Activated B cell treated with CpG ODN at 0.5 μM for 24 hours (primary cell): ENCODE data around the gene AGAP1. TPM values are rescaled to one million over a fixed set of nuclear protein-coding genes. Genes with fewer than 3 reads are reported as not detected.

Source experiments
- ATAC-seq: fragments of 200-7000 bp; cut with Tn5 transposase; one replicate; pipeline ENCODE4 v1.10.0; 2021; ENCODE audit warnings: low read depth, mild to moderate bottlenecking, moderate library complexity
- CTCF ChIA-PET: fragments of 350-600 bp; sonication (Branson Sonifier 250); formaldehyde crosslinking; loops from one replicate; lab custom pipeline; 2021; ENCODE audit warnings: antibody characterized with exemption; lab: Charles Lee
- POLR2A ChIA-PET: fragments of 350-600 bp; sonication (Branson Sonifier 250); formaldehyde crosslinking; loops from one replicate; lab custom pipeline; 2021; ENCODE audit warnings: antibody characterized with exemption; lab: Charles Lee
- DNase-seq: peaks from one replicate; pipeline ENCODE4 v3.0.0; 2022
- H3K27ac Mint-ChIP-seq: one replicate; pipeline ENCODE4 v1.8.0; 2020; ENCODE audit warnings: mixed read lengths
- H3K27me3 Mint-ChIP-seq: one replicate; pipeline ENCODE4 v1.8.0; 2021; ENCODE audit warnings: mixed read lengths
- H3K36me3 Mint-ChIP-seq: one replicate; pipeline ENCODE4 v1.8.0; 2021; ENCODE audit warnings: low read depth, mixed read lengths
- H3K4me1 Mint-ChIP-seq: one replicate; pipeline ENCODE4 v1.8.0; 2021; ENCODE audit warnings: mixed read lengths
- H3K4me3 Mint-ChIP-seq: one replicate; pipeline ENCODE4 v1.8.0; 2020; ENCODE audit warnings: mild to moderate bottlenecking, mixed read lengths
- H3K9me3 Mint-ChIP-seq: one replicate; pipeline ENCODE4 v1.8.0; 2020; ENCODE audit warnings: mixed read lengths
- CTCF ChIP-seq: fragments of 200-600 bp; IDR thresholded peaks from one replicate; pipeline ENCODE4 v1.8.0; 2022; ENCODE audit warnings: antibody characterized with exemption, mild to moderate bottlenecking
- intact Hi-C: fragments of 100-400 bp; cut with micrococcal nuclease; formaldehyde crosslinking; loops from one replicate; pipeline ENCODE4 v1.15.1; 2024
- total RNA-seq: library from RNA; stranded (reverse); gene quantifications from 2 replicates; pipeline ENCODE4 v1.2.3, GENCODE V29; 2022

Gene AGAP1
- total RNA-seq, 1 donor from 2014 or later = not detected

- H3K4me3 Mint-ChIP-seq = no peak overlapping the region
- POLR2A ChIA-PET = no interaction called here
- no peaks in the 10 kb centered on the region for H3K4me1 Mint-ChIP-seq
- CTCF ChIA-PET = no interaction called here
- intact Hi-C loops = no loop called here
- TF ChIP-seq CTCF = no peak
- ATAC-seq (no peak), DNase-seq (no peak)
- no peaks in the 10 kb centered on the region for H3K9me3 Mint-ChIP-seq
- no peak overlapping the region for H3K27ac Mint-ChIP-seq
- no peaks in the 10 kb centered on the region for H3K27me3 Mint-ChIP-seq
- no peaks in the 10 kb centered on the region for H3K36me3 Mint-ChIP-seq
These were observed 431.5 kb downstream of the AGAP1 start for GRCh38 chr2:235925250-235925919.

- Mint-ChIP-seq H3K4me3 (no peak overlapping the region), H3K9me3 (no peaks in the 10 kb centered on the region), H3K4me1 (no peaks in the 10 kb centered on the region), H3K27ac (no peak overlapping the region), H3K36me3 (no peaks in the 10 kb centered on the region), H3K27me3 (no peaks in the 10 kb centered on the region)
- DNase-seq (no peak), ATAC-seq (no peak)
- ChIA-PET CTCF (no interaction called here), POLR2A (no interaction called here)
- TF ChIP-seq CTCF = no peak
- intact Hi-C loops = no loop called here
These were observed 432.4 kb downstream of the AGAP1 start for GRCh38 chr2:235926229-235926628.

GRCh38 chr2:235928751-235929370 lies 435.0 kb downstream of the AGAP1 start:
- H3K27ac Mint-ChIP-seq = no peak overlapping the region
- no peak overlapping the region for H3K4me3 Mint-ChIP-seq
- ATAC-seq (no peak), DNase-seq (no peak)
- no peaks in the 10 kb centered on the region for H3K9me3 Mint-ChIP-seq
- intact Hi-C loops = no loop called here
- ChIA-PET CTCF (no interaction called here), POLR2A (no interaction called here)
- TF ChIP-seq CTCF = no peak
- no peaks in the 10 kb centered on the region for H3K27me3 Mint-ChIP-seq
- no peaks in the 10 kb centered on the region for H3K36me3 Mint-ChIP-seq
- H3K4me1 Mint-ChIP-seq = no peaks in the 10 kb centered on the region

GRCh38 chr2:235930701-235931100 lies 436.9 kb downstream of the AGAP1 start:
- TF ChIP-seq CTCF = no peak
- no peak for ATAC-seq
- ChIA-PET POLR2A (no interaction called here), CTCF (no interaction called here)
- Mint-ChIP-seq H3K9me3 (no peaks in the 10 kb centered on the region), H3K36me3 (no peaks in the 10 kb centered on the region), H3K4me3 (no peak overlapping the region), H3K4me1 (no peaks in the 10 kb centered on the region), H3K27ac (no peak overlapping the region), H3K27me3 (no peaks in the 10 kb centered on the region)
- DNase-seq = no peak
- intact Hi-C loops = no loop called here

GRCh38 chr2:235931676-235932075 lies 437.8 kb downstream of the AGAP1 start:
- H3K36me3 Mint-ChIP-seq = no peaks in the 10 kb centered on the region
- no peak for ATAC-seq
- DNase-seq = no peak
- TF ChIP-seq CTCF = no peak
- no peaks in the 10 kb centered on the region for H3K27me3 Mint-ChIP-seq
- no peaks in the 10 kb centered on the region for H3K4me1 Mint-ChIP-seq
- intact Hi-C loops = no loop called here
- H3K4me3 Mint-ChIP-seq = no peak overlapping the region
- H3K9me3 Mint-ChIP-seq = peaks cover 8% of the 10 kb centered on the region
- CTCF ChIA-PET = no interaction called here
- POLR2A ChIA-PET = no interaction called here
- no peak overlapping the region for H3K27ac Mint-ChIP-seq
